IPS DF 19.7 (cell line): Measurements from ENCODE around the gene PPM1L.

ENCODE experiments used
- DNase-seq: peaks from one replicate; pipeline ENCODE4 v3.0.0-alpha.2; 2013; ENCODE audit warnings: low read depth, low spot score

PPM1L gene

DNA sequence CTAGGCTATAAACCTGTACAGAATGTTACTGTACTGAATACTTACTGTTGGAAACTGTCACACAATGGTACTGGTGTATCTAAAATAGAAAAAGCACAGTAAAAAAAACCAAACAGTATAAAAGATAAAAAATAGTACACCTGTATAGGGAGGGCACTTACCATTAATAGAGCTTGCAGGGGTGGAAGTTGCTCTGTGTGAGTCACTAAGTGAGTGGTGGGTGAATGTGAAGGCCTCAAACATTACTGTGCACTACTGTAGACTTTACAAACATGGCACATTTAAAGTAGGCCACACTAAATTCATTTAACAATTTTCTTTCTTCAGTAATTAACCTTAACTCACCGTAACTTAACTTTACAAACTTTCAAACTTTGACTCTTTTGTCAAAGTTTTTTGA lies 327.1 kb downstream of the PPM1L start:
- no peak for DNase-seq

DNA sequence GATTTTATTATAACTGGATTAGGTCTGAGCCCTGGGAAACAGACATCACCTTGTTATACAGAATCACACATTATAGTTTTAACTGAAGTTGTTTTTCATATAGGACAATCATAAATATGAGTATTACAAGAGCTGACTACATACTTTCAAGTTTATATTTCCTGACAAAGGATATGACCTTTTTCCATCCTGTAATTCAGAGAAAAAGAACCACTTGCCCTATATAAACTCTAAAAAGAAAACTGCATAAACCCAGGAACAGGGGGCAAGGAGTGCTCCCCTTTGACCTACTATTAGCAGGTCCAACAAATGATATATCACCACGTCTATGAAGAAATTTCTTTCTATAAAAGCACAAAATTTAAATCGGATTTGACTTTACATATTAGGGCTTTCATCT lies 328.2 kb downstream of the PPM1L start:
- no peak for DNase-seq

DNA sequence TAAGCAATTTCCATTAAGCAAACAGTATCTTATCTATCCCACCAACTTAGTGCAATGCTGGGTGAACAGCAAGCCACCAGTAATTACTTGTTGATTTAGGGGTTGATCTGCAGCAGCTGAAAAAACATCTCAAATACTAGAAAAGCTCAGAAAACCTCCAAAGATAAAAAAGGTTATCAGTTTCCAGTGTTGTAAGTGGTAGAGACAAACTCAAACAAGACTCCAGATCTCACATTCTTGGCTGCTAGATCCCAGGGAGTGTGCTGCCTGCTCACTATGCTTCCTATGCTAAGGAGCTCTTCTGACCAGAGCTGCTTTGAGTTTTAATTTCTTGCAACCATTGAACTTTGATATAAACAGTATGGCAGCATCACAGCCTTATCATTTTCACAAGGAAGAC lies 337.9 kb downstream of the PPM1L start:
- no peak for DNase-seq

DNA sequence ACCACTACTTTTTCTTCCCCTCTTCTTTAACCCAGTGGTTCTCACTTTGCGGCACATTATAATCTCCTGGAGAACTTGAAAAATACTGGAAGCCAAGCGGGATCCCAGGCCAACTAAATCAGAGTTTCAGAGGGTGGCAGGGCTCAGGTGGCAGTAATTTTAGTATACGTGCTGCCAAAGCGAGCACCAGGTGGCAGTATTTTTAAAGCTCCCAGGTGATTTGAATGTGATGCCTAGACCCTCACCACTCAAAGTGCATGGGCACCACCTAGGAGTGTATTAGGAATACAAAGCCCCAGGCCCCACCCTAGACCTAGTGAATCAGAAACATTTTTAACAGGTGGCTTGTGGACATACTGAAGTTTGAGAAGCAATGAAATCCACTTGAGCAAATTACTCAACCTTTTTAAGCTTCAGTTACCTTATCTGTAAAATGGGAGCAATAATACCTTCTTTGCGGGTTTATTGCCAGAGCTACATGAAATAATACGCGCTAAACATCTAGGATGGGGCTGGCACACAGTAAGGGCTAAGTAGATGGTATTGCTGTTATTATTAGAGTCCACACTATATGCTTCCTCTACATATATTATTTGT lies 340.8 kb downstream of the PPM1L start:
- DNase-seq: no peak

- no peak for DNase-seq
These were observed 345.0 kb downstream of the PPM1L start for GRCh38 chr3:161100994-161101393.

- DNase-seq: no peak
These were observed 345.6 kb downstream of the PPM1L start for GRCh38 chr3:161101609-161102008.

- DNase-seq: no peak
These were observed 347.9 kb downstream of the PPM1L start for GRCh38 chr3:161103776-161104385.

DNA sequence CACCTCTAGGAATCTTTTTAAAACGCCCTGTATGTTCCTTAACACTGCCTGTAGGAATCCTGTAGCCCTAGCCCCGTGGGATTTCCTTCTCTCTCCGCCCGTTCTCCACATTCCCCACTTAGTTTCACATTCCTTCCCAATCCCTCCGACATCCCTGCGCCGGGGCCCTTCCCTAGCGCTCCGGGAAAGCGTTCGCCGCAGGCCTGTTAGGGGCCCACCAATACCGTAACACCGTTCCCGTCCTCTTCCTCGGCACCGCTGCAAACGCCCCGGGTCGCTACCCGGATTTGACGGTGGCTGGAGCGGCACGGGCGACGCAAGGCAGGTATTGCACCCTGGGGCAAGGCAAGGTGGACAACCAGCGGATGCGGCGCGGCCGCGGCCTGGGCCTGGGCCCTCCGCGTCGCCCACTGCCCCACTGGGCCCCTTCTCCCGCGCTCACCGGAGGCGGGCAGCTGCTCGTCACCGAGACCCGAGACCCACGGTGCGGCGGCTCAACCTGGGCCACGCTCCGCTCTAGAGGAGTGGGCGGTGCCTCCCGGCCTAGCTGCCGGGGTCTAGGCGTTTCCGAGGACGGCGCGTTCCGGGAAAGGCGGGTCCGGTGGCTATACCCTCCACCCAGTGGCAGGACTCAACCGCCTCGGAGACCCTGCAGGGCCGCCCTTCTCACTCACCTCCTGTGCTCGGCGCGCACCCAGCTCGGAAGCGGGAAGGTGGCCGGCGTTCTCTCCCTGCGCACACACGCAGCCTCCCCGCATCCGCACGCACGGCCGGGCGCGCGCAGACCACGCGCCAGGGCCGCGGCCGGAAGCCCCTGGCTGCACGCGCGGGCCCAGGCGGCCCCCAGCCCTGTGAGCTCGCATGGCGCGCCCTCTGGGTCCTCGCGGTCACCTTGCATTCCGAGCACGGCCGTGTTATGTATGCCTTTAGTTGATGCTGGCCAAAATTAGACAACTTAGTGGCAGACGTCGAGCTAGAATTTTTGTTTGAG lies 348.8 kb downstream of the PPM1L start, which contains the start of gene B3GALNT1:
B3GALNT1 (minus strand) TSS at position 789 of the 991 bp plus-strand sequence. CDS start 18,595 bp downstream, outside the sequence.
- no peak for DNase-seq

GRCh38 chr3:161107311-161107710 lies 351.3 kb downstream of the PPM1L start:
- DNase-seq: no peak

- no peak for DNase-seq
These were observed 352.8 kb downstream of the PPM1L start for GRCh38 chr3:161108840-161109239.

GRCh38 chr3:161117646-161118045 lies 361.6 kb downstream of the PPM1L start:
- no peak for DNase-seq

DNA sequence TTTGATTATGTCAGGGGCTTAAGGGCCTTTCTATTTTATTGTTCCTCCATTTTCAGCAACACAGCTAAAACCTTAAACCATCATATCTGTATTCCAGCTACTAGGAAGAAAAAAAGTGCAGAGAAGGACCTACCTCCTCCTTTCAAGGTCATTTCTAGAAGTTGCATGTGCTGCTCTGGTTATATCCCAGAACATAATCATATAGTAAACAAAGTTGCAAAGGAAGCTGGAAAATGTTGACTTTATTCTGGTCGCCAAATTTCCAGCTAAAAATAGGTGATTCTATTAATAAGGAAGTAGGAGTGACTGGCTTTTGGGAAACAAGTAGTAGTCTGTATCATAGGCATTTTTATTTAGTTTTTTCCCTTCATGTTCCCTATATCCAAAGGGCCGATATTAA lies 370.5 kb downstream of the PPM1L start:
- DNase-seq: no peak
